ENCODE measurements around the gene OR6C2. TPM values are rescaled to one million over a fixed set of nuclear protein-coding genes. Genes with fewer than 3 reads are reported as not detected.
"Not testable (repeated sequence)": the region's sequence is repeated elsewhere in the genome, so short reads cannot be mapped to it uniquely, and the experiment has no call there.

OR6C2 gene
- total and polyA plus RNA-seq, 9 of the 15 experiments (the other 6 are each of a cell fraction or from before 2014, with no cell fraction given), result not detected

GRCh38 chr12:55412138-55412537 lies 31.7 kb upstream of the OR6C2 start (continued):
- 0 out of 2 replicates have a peak, but pooled peaks have one; percentile 54 for TF ChIP-seq MITF (IDR thresholded peaks at IDR 0.05)
- peak; percentile 95 for TF ChIP-seq ZBTB9 (CRISPR knock-in tag; IDR thresholded peaks at IDR 0.05)
- peak; percentile 93 for TF ChIP-seq CTBP1 (IDR thresholded peaks at IDR 0.05; ENCODE audit: borderline replicate concordance)
- peak; percentile 92 for TF ChIP-seq BCOR (IDR thresholded peaks at IDR 0.05)
- TF ChIP-seq CBFA2T3 (IDR thresholded peaks at IDR 0.05), result peak; percentile 94
- TF ChIP-seq TOE1 (IDR thresholded peaks at IDR 0.05; ENCODE audit: borderline replicate concordance), result peak; percentile 52; the same call in 1 of the 2 replicates
- not testable (repeated sequence) for TF ChIP-seq TOE1 (CRISPR knock-in tag; IDR thresholded peaks at IDR 0.05; ENCODE audit: borderline replicate concordance, low read depth); NR2C1 (tag; IDR thresholded peaks at IDR 0.05)
- TF ChIP-seq NFIC (IDR thresholded peaks at IDR 0.05), result peak; percentile 74
- TF ChIP-seq CBFA2T2 (conservative IDR thresholded peaks at IDR 0.05), result peak; percentile 90
- TF ChIP-seq MTA1 (IDR thresholded peaks at IDR 0.05; ENCODE audit: borderline replicate concordance), result peak; percentile 85
- peak; percentile 93 for TF ChIP-seq TAL1 (IDR thresholded peaks at IDR 0.05)
- TF ChIP-seq ETV1 (tag; conservative IDR thresholded peaks at IDR 0.05; ENCODE audit: low read depth), result peak; percentile 73
- TF ChIP-seq SMARCC2 (IDR thresholded peaks at IDR 0.05; ENCODE audit: low read depth), result peak; percentile 85
- peak; percentile 65 for TF ChIP-seq MEIS2 (IDR thresholded peaks at IDR 0.05; ENCODE audit: partially characterized antibody)
- peak; percentile 80 for TF ChIP-seq HES1 (IDR thresholded peaks at IDR 0.05; ENCODE audit: low read depth)
- peak; percentile 95 for TF ChIP-seq DPF2 (IDR thresholded peaks at IDR 0.05)
- TF ChIP-seq C11orf30 (IDR thresholded peaks at IDR 0.05; ENCODE audit: low read depth), result 0 out of 2 replicates have a peak, but pooled peaks have one; percentile 23
- TF ChIP-seq NBN (IDR thresholded peaks at IDR 0.05; ENCODE audit: low read depth), result 0 out of 2 replicates have a peak, but pooled peaks have one; percentile 66
- TF ChIP-seq GABPA (tag; conservative IDR thresholded peaks at IDR 0.05; ENCODE audit: low read depth), result peak; percentile 65
- TF ChIP-seq RAD51 (IDR thresholded peaks at IDR 0.05; ENCODE audit: borderline replicate concordance, low read depth), result peak; percentile 68
- peak; percentile 67 for TF ChIP-seq GATA2 (CRISPR knock-in tag; IDR thresholded peaks at IDR 0.05)
- TF ChIP-seq MTA2 (IDR thresholded peaks at IDR 0.05; ENCODE audit: low read depth), result peak; percentile 91
- TF ChIP-seq NR2C1 (IDR thresholded peaks at IDR 0.05), result 0 out of 2 replicates have a peak, but pooled peaks have one; percentile 24
- TF ChIP-seq MAZ (CRISPR knock-in tag; conservative IDR thresholded peaks at IDR 0.05 in 1 of 2, IDR thresholded peaks at IDR 0.05 in 1 of 2), result peak in 1 of 2 experiments; percentile 48; a peak in 2 of 4 replicates
- peak; percentile 30; the same call in 1 of the 2 replicates for TF ChIP-seq USF1 (CRISPR knock-in tag; IDR thresholded peaks at IDR 0.05)
- peak; percentile 88 for TF ChIP-seq CXXC5 (CRISPR knock-in tag; IDR thresholded peaks at IDR 0.05)
- TF ChIP-seq LEF1 (IDR thresholded peaks at IDR 0.05), result peak; percentile 82
- TF ChIP-seq HDAC3 (IDR thresholded peaks at IDR 0.05; ENCODE audit: borderline replicate concordance, partially characterized antibody), result peak; percentile 45
- peak; percentile 86 for TF ChIP-seq SOX6 (IDR thresholded peaks at IDR 0.05)
